IPS-15b (cell line): ENCODE data around the gene EIF5A2.

Experiments used
- H3K27me3 ChIP-seq: one replicate; pipeline ENCODE4 v1.6.1; 2013; ENCODE audit warnings: low read length; ENCODE audit not compliant: control insufficient read depth, insufficient read depth
- H3K36me3 ChIP-seq: one replicate; pipeline ENCODE4 v1.6.1; 2013; ENCODE audit warnings: low read length; ENCODE audit not compliant: control insufficient read depth, insufficient read depth
- H3K4me1 ChIP-seq: one replicate; pipeline ENCODE4 v1.6.1; 2013; ENCODE audit warnings: mild to moderate bottlenecking, low read length; ENCODE audit not compliant: control insufficient read depth, insufficient read depth
- H3K4me3 ChIP-seq: one replicate; pipeline ENCODE4 v1.5.1; 2013; ENCODE audit warnings: low read depth, low read length
- H3K9ac ChIP-seq: one replicate; pipeline ENCODE4 v1.6.1; 2013; ENCODE audit warnings: low read depth, mild to moderate bottlenecking, low read length
- H3K9me3 ChIP-seq: one replicate; pipeline ENCODE4 v1.6.1; 2013; ENCODE audit warnings: mild to moderate bottlenecking, low read length; ENCODE audit not compliant: control insufficient read depth, insufficient read depth

EIF5A2 gene

DNA sequence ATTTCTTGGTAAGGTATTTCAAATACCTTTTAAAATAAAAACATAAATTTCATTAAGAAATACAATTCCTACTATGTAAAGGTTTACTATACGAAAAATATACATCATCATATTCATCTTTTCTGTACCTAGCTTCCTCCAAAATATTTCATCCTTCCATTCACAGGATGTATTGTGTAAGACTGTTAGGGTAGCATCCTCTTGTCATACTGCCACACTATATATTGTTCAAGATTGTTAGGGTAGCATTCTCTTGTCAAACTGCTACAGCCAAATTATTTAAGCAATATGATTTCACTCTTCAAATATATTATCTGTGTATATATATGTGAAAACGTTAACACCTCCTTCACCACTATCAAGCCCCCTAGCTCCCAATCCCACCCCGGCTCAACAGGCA, 41.9 kb downstream of the EIF5A2 start:
- Histone ChIP-seq H3K4me1 (no peaks in the 10 kb centered on the region), H3K36me3 (peaks cover 11% of the 10 kb centered on the region), H3K4me3 (no peak overlapping the region), H3K9ac (no peak overlapping the region), H3K27me3 (no peaks in the 10 kb centered on the region), H3K9me3 (no peaks in the 10 kb centered on the region)

DNA sequence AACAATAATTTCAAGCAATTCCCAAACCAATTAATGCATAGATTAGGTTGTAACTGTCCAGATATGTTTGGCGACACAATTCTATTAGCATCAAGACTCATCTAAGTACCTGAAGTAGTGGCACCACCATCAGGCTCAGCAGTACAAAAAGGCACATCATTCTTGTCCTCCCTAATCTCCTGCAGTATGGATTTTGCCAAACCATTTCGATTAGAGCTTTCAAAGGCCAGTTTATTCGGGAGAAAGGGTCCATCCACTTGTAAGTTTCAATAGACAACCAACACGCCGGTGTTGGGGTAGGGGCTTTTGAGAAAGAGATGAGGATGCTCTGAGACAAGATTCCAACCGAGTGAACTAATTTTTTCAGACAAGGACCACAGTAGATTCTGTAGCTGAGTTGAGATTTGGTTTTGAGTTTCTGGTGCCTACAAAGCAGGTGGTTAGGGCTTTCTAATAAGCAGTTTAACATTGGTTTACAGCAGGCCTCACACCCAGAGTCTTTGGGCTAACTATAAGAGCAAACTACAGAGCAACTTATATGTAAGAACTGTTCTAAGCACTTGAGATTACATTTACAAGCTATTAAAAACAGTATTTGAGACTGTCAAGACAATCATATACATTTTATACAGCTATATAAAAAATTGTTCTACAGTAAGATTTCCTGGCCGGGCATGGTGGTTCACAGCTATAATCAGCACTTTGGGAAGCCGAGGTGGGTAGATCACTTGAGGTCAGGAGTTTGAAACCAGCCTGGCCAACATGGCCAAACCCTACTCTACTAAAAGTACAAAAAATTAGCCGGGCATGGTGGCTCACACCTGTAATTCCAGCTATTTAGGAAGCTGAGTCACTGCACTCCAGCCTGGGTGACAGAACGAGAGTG, 43.0 kb downstream of the EIF5A2 start:
- Histone ChIP-seq H3K9me3 (no peaks in the 10 kb centered on the region), H3K9ac (no peak overlapping the region), H3K27me3 (no peaks in the 10 kb centered on the region), H3K4me3 (no peak overlapping the region), H3K4me1 (no peaks in the 10 kb centered on the region), H3K36me3 (peaks cover 11% of the 10 kb centered on the region)

DNA sequence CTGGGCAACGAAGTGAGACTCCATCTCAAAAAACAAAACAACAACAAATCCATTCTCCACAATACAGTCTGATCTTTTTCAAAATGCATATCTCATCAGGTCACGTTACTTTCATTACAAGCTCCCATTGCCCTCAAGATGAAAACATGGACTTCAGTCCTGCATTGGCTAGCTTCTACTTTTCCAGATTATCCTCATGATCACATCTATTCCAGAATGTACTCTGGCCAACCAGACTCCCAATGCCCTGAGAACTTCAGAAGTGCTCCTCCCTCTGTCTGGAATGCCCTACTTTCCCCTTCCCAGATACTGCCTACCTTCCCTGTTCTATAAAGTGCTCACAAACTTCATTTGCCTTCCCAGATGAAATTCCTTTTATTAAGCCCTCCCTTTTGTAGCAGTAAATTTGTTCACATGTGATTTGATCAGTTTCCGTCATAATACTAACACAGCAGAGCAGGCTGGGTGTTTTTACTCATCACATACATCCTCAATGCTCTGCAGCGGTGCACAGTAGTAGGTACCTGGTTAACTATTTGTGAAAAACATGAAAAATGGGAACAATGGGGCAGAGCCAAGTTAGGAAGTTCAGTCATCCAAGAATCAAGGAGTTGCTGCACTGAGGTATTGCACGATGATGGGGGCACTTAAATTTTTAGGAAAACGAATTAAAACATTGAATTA, 43.8 kb downstream of the EIF5A2 start:
- no peaks in the 10 kb centered on the region for H3K27me3 ChIP-seq
- H3K4me3 ChIP-seq: no peak overlapping the region
- no peaks in the 10 kb centered on the region for H3K4me1 ChIP-seq
- no peak overlapping the region for H3K9ac ChIP-seq
- peaks cover 11% of the 10 kb centered on the region for H3K36me3 ChIP-seq
- no peaks in the 10 kb centered on the region for H3K9me3 ChIP-seq

DNA sequence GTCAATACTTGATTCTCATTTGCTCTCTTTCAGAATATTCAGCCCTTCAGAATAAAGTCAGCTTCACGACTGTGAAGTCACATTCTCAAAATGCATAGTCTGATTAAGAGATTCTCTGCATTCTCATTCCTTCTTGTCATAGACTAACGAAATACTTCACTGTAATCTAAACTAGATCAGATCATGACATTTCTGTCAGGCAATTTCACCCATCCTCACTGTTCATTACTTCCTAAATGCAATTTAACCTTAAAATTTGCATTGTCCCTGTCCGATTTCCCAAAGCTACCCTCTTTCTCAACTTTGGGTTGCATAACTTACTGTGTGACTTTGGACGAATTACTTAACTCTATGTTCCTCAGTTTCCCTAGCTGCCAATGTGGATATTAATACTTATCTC, 44.6 kb downstream of the EIF5A2 start:
- Histone ChIP-seq H3K27me3 (no peaks in the 10 kb centered on the region), H3K4me3 (no peak overlapping the region), H3K9me3 (no peaks in the 10 kb centered on the region), H3K9ac (no peak overlapping the region), H3K4me1 (no peaks in the 10 kb centered on the region), H3K36me3 (peaks cover 11% of the 10 kb centered on the region)

DNA sequence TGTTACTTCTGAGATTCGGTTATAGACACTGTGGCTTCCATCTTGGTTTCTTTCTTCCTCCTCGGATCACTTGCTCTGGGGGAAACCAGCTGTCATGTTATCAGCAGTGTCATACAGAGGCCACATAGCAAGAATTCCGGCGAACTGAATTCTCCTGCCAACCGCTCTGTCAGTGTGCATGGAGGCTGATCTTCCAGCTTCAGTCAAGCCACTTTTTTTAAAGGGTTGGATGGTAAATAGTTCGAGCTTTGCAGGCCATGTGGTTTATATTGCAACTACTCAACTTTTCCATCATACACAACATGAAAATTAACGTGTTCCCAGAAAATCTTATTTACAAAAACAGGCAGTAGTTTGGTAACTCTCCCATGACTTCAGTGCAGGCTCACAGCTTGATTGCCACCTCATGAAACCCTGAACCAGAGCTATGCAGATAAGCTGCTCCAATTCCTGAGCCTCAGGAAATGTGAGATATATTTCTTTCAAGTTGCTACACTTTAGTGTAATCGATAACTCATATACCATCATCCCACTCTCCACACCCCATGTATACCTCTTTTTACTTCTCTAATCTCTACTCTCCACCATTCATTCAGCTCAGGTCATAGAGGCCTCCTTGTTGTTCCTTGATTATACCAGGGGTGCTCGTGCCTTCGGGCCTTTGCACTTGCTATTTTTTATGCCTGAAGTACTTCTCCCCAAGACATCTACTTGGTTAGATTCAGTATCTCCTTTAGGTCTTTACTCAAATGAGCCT, 45.6 kb downstream of the EIF5A2 start:
- Histone ChIP-seq H3K27me3 (no peaks in the 10 kb centered on the region), H3K9ac (no peak overlapping the region), H3K36me3 (peaks cover 8% of the 10 kb centered on the region), H3K4me1 (no peaks in the 10 kb centered on the region), H3K9me3 (no peaks in the 10 kb centered on the region), H3K4me3 (no peak overlapping the region)

DNA sequence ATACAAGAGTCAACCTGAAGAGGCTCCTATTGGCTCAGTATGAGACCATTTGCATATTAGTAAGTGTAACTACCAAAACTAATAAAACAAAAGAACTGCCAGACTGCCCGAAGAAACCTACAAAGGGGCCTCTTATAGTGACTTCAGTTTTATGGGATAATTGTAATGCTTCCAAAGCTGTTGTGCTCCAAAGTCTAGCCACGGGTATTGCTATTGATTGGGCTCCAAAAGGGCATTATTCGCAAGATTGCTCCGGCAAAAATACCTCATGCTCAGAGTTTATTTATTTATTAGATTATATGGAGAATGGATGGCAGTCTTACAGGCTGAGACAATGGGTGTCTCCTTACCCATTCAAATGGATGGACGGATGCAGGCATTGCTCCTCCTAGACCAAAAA, 49.8 kb downstream of the EIF5A2 start:
- Histone ChIP-seq H3K36me3 (no peaks in the 10 kb centered on the region), H3K27me3 (no peaks in the 10 kb centered on the region), H3K9ac (no peak overlapping the region), H3K4me3 (no peak overlapping the region), H3K9me3 (no peaks in the 10 kb centered on the region), H3K4me1 (no peaks in the 10 kb centered on the region)

DNA sequence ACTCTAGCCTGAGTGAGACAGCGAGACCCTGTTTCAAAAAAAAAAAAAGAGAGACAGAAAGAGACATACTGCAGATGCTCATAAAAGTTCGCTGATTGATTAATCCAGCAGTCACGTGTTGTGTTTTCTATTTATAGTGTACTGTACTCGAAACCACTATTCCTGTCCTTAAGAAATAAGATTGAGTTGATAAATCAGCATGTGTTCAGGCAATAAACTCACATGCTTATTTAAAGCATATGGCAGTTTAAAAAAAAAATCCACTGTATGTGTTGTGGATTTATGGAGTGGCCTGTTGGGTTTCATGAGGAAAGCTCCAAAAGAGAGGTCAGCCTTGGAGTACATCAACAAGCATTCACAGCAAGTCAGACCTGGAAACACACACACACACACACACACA, 56.1 kb downstream of the EIF5A2 start:
- H3K36me3 ChIP-seq: no peaks in the 10 kb centered on the region
- no peaks in the 10 kb centered on the region for H3K9me3 ChIP-seq

DNA sequence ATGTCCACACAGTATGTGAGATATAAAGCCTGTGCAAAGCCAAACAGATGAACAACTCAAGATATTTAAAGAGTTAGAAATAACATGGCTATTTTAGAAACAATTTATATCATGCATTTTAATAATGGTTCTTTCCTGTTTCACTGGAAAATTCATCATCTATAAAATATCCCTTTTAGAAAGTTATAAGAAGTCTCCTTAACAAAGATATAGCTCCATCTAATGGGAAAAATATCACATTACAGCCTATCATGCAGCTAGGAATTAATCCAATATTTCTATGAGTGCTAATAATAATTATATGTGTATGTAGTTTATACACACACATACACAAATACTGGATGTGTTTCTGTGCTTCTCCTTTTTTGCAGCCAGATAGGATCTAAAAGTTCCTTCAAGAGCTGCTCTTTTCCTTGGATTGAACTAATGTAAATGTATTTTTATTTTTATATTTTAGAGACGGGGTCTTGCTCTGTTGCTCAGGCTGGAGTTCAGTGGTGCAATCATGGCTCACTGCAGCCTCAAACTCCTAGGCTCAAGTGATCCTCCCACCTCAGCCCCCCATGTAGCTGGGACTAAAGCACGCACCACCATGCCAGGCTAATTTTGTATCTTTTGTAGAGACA, 60.0 kb downstream of the EIF5A2 start:
- Histone ChIP-seq H3K4me1 (no peaks in the 10 kb centered on the region), H3K27me3 (no peaks in the 10 kb centered on the region), H3K36me3 (no peaks in the 10 kb centered on the region), H3K9ac (no peak overlapping the region), H3K9me3 (no peaks in the 10 kb centered on the region), H3K4me3 (no peak overlapping the region)

More for the DNA sequence above, 56.1 kb downstream of the EIF5A2 start:
- Histone ChIP-seq H3K4me3 (no peak overlapping the region), H3K27me3 (no peaks in the 10 kb centered on the region), H3K9ac (no peak overlapping the region), H3K4me1 (no peaks in the 10 kb centered on the region)

DNA sequence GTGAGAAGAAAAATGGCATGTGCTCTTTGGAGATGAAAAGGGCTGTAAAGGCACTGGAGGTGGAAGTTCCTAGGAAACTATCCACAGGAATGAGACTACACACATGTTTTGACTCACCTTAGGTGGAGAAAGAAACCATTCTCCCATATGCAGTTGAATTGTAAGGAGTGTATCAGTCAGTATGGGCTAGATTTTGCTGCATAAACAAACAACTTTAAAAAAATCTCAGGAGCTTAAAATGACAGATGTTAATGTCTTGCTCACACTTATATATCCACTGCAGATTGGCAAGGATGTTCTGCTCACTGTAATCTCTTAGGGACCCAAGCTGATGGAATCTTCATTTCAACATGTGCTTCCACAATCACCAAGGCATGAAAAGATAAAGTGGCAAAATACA, 64.1 kb downstream of the EIF5A2 start:
- no peak overlapping the region for H3K9ac ChIP-seq
- no peaks in the 10 kb centered on the region for H3K36me3 ChIP-seq
- H3K4me3 ChIP-seq: no peak overlapping the region
- no peaks in the 10 kb centered on the region for H3K4me1 ChIP-seq
- no peaks in the 10 kb centered on the region for H3K9me3 ChIP-seq
- no peaks in the 10 kb centered on the region for H3K27me3 ChIP-seq

DNA sequence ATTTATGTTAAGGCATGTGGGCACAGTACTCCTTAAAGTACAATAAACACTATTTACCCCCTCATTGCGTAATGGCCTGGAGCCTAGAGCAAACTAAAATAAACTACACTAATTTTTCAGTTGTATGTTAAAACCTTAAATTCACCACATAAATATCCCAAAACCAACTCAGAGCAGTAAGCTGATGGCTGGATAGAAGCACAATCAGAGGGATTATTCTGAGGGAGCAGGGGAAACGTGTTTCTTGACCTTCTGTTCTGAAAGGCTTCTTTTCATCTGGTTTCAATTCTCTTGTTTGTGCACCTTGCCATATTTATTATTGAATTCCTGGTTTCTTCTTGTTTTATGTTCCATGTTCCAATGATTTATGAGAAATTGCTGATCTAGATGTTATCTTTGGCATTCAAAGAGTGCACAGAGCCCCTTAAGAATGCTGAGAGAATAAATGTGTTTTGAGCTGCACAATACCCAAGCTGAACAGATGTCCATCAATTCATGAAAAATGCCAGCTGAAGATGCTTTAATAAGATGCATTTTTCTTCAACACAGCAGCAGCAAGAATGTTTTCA, 68.1 kb downstream of the EIF5A2 start:
- H3K4me1 ChIP-seq: peaks cover 4% of the 10 kb centered on the region
- no peaks in the 10 kb centered on the region for H3K36me3 ChIP-seq
- H3K9ac ChIP-seq: no peak overlapping the region
- no peaks in the 10 kb centered on the region for H3K9me3 ChIP-seq
- H3K4me3 ChIP-seq: no peak overlapping the region
- H3K27me3 ChIP-seq: no peaks in the 10 kb centered on the region

DNA sequence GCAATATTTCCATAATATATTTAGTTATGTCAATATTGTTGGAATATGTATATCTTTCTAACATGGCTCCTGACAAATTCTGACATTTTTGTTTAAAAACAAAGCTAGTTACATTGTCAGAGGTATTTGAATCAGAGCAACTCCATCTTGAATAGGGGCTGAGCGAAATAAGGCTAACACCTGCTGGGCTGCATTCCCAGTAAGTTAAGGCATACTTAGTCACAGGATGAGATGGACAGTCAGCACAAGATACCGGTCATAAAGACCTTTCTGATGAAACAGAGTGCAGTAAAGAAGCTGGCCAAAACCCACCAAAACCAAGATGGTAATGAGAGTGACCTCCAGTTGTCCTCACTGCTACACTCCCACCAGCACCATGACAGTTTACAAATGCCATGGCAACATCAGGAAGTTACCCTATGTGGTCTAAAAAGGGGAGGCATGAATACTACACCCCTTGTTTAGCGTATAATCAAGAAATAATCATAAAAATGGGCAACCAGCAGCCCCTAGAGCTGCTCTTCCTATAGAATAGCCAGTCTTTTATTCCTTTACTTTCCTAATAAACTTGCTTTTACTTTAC, 68.8 kb downstream of the EIF5A2 start:
- no peaks in the 10 kb centered on the region for H3K36me3 ChIP-seq
- no peak overlapping the region for H3K4me3 ChIP-seq
- no peaks in the 10 kb centered on the region for H3K9me3 ChIP-seq
- peaks cover 9% of the 10 kb centered on the region for H3K4me1 ChIP-seq
- H3K27me3 ChIP-seq: no peaks in the 10 kb centered on the region
- H3K9ac ChIP-seq: no peak overlapping the region
